Mononuclear cell (primary cell): ENCODE results near the gene NCOA6. TPM values are rescaled to one million over a fixed set of nuclear protein-coding genes. Genes with fewer than 3 reads are reported as not detected.
A peak's percentile ranks its signal among the peaks of the same experiment; 100 is the strongest.

Source experiments
- H3K27me3 ChIP-seq: 2 replicates; pipeline ENCODE4 v1.6.0; 2011; ENCODE audit warnings: low read length, control low read depth; ENCODE audit not compliant: insufficient read depth
- H3K4me1 ChIP-seq: 2 replicates; pipeline ENCODE4 v1.5.1; 2011; ENCODE audit warnings: mild to moderate bottlenecking, low read length, control low read depth; ENCODE audit not compliant: insufficient read depth
- H3K4me3 ChIP-seq: 2 replicates; pipeline ENCODE4 v1.5.1; 2011; ENCODE audit warnings: mild to moderate bottlenecking, low read length, moderate library complexity
- H3K9me3 ChIP-seq: 2 replicates; pipeline ENCODE4 v1.5.1; 2011; ENCODE audit warnings: low read depth, mild to moderate bottlenecking, control low read depth, low read length
- total RNA-seq: library from RNA; depleted of rRNA; stranded (reverse); fragments of >200 nt; gene quantifications from one replicate; pipeline ENCODE4 v1.2.3, GENCODE V29; 2012

Gene NCOA6
- 12.2 TPM for total RNA-seq

DNA sequence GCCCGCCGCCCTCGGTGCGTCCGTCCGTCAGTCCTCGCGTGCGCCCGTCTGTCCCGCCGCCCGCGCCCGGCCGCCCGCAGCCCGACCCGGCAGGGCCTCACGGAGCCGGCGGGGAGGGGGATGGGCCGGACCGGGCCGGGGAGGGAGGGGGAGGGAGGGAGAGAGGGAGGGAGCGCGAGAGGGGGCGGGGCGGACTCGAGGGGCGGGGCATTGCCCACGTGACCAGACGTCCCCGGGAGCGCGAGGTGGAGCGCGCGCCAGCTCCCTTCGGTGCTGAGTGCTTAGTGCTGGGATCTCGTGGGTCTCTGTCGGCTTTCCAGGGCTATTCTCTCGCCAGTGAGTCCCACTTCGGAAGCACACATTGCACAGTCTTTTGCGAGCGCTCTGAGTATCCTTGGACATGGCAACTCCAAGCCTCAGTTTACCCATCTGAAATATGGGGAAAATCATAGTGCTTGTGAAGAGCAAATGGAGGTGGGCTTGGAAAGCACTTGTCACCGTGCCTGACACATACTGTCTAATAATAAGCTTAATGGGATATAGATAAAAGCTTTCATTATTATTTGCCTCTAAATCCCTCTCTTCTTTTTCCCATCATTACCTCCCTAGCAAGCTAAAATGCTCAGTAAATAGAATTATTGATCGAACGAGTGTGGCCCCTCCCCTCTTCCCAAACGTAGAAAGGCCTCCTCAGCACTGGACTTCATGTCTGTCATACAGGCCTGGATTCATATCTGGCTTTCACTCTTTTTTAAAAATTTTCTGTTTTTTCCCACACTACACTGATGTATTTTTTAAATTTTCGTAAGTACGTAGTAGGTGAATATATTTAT, at the start of gene NCOA6:
Gene NCOA6, minus strand, starts transcription at position 122 of the 833 bp plus-strand sequence. CDS start 43,296 bp downstream, outside the sequence.
- H3K9me3 ChIP-seq = no peaks in the 10 kb centered on the region
- peaks cover 28% of the 10 kb centered on the region for H3K4me1 ChIP-seq
- peak within 1 kb of the TSS; percentile 74 for H3K4me3 ChIP-seq
- H3K27me3 ChIP-seq = no peaks in the 10 kb centered on the region

DNA sequence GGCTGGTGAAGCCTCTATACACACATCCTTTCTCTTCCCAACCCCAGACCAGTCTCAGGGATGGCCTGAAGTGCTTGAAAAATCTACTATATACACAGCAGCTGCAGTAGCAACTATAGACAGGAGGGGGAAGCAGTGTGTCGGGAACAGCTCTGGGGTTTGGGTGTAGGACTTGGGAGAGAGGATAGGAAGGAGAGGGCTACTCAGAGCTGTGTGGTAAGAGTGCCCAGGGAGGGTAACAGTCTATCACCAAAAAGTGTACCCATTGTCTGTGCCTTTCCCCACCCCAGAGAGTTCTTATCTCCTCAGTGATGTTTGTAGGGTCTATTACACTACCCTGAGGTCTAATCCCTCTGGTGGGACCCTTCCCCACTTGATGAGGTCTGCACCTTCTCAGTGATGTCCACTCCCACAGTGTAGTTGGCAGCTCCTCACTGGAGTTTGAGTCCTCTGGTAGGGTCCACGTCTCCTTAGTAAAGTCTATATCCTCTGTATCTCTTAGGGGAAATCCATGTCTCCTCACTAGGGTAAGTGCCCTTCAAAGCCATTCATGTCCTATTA, 48.7 kb upstream of the NCOA6 start:
- H3K4me1 ChIP-seq = peaks cover 60% of the 10 kb centered on the region
- H3K27me3 ChIP-seq = no peaks in the 10 kb centered on the region
- no peaks in the 10 kb centered on the region for H3K9me3 ChIP-seq
- no peak overlapping the region for H3K4me3 ChIP-seq

- Histone ChIP-seq H3K4me1 (peaks cover 60% of the 10 kb centered on the region), H3K9me3 (no peaks in the 10 kb centered on the region), H3K27me3 (no peaks in the 10 kb centered on the region), H3K4me3 (no peak overlapping the region)
Measured at GRCh38 chr20:34873583-34874093, 48.2 kb upstream of the NCOA6 start.

DNA sequence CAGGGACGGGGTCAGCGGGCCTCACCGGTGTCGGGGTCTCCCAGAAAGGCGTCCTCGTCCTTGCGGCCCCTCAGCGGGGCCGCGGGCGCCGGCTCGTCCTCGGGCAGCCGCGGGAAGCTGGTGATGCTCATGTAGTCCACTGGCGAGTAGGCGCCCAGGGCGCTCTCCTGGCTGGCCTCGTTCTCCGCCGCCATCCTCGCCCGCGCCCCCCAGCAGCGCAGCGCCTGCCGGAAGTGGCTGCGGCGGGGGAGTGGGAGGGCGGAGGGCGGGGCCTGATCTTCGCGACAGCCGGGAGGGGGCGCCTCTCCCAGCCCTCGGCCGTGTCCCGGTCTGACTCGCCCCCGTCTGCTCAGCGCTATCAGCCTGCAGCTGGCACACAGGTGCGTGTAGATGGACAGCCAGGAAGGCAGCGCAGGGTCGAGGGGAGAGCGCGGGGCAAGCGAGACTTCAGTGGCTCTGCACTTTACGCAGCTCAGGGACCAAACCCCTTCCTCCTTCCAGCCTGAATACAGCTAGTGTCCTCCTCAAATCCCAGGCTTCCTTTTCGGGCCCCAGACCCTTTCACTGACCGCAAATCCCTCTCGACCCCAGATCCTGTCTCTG, 47.3 kb upstream of the NCOA6 start, which contains the start of gene GGT7:
Gene GGT7, minus strand, starts transcription at position 235 of the 603 bp plus-strand sequence. Its CDS starts 41 bp downstream, at position 194.
- peak within 1 kb of the TSS; percentile 36 for H3K4me3 ChIP-seq
- peaks cover 56% of the 10 kb centered on the region for H3K4me1 ChIP-seq
- no peaks in the 10 kb centered on the region for H3K27me3 ChIP-seq
- H3K9me3 ChIP-seq = no peaks in the 10 kb centered on the region

DNA sequence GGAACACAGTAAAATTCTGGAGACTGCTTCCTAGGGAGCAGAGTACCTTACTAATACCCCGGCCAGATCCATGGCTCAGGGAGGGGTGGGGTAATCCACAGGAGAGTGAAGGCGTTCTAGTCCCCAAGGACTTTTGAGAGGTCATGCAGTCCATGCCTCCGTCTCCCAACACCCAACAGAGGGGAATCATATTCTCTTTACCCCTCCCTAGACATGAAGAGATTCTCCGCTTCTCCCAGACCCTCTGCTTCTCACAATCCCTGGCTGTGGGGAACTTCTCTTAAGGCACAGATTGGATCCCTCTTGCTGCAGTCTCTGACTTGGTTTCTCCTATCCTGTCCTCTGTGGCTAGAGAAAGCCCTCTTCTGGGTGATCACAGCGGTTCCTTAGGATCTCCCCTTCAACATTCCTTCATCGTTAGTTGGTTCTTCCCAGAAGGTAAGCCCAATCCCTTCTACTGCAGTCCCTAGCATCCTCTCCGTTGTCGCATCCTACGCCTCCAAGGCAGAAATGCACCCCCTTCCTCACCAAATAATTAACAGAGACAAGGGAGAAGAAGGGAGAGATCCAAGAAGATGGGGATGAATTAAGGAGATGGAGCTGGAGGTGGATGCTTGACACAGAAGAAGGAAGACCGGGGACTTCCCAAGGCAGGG, 46.6 kb upstream of the NCOA6 start:
- Histone ChIP-seq H3K27me3 (no peaks in the 10 kb centered on the region), H3K4me3 (peak overlapping the region; percentile 36), H3K9me3 (no peaks in the 10 kb centered on the region), H3K4me1 (peaks cover 52% of the 10 kb centered on the region)

DNA sequence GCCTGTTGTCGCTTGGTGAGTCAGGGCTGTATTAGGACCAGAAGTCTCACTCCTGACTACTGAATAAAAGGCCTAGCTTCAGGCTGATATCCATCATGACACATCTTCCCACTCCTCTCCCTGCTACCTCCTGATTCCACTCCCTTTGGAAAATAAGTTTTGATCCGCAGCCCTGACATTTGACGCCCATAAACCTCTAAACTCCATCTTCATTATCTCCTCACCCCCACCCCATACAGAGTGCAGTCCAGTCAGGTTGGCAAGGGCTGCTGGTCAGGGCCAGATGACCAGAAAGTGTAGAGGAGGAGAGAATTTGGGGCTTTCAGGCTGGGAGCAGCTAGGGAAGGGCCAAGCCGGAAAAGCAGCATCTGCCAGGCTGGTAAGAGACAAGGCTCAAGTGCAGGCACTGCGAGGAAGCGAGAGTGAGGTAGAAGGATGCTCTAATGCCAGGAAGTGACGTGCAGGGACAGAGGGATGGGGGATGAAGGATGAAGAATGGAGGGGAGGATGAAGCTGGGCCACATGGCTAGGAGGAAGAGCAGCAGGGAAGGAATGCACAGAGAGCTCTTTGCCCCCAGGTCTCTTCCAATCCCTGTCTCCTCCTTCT, 46.0 kb upstream of the NCOA6 start:
- Histone ChIP-seq H3K4me1 (peaks cover 47% of the 10 kb centered on the region), H3K27me3 (no peaks in the 10 kb centered on the region)

GRCh38 chr20:34864216-34864615, 38.8 kb upstream of the NCOA6 start:
- Histone ChIP-seq H3K27me3 (no peaks in the 10 kb centered on the region), H3K4me3 (no peak overlapping the region)

More for the DNA sequence above, 46.0 kb upstream of the NCOA6 start:
- Histone ChIP-seq H3K4me3 (no peak overlapping the region), H3K9me3 (no peaks in the 10 kb centered on the region)

GRCh38 chr20:34863421-34863965, 38.0 kb upstream of the NCOA6 start:
- Histone ChIP-seq H3K4me3 (no peak overlapping the region), H3K4me1 (no peaks in the 10 kb centered on the region), H3K27me3 (no peaks in the 10 kb centered on the region), H3K9me3 (no peaks in the 10 kb centered on the region)

More at GRCh38 chr20:34864216-34864615, 38.8 kb upstream of the NCOA6 start:
- Histone ChIP-seq H3K4me1 (no peaks in the 10 kb centered on the region), H3K9me3 (no peaks in the 10 kb centered on the region)

DNA sequence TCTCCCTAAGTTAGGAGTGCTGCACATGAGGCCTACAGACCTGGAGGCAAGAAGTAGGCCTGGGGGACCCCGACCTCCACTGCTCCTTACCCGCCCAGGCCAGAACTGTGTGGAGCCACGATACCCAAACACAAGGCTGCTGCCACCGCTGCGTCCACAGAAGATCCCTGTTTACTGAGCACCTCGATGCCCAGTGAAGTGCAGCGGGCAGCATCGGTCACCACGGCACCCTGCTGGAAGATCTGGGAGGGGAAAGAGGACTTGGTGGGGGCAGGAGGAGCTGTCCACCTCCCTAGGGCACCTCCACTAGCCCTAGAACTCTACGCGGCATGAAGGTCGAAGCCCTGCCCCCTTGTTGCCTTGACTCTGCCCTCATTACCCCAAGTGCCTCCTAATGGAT, 37.3 kb upstream of the NCOA6 start:
- Histone ChIP-seq H3K27me3 (no peaks in the 10 kb centered on the region), H3K4me1 (no peaks in the 10 kb centered on the region), H3K4me3 (no peak overlapping the region), H3K9me3 (no peaks in the 10 kb centered on the region)

GRCh38 chr20:34861386-34862084, 36.1 kb upstream of the NCOA6 start:
- H3K4me3 ChIP-seq = no peak overlapping the region
- H3K27me3 ChIP-seq = no peaks in the 10 kb centered on the region
- H3K4me1 ChIP-seq = no peaks in the 10 kb centered on the region
- H3K9me3 ChIP-seq = no peaks in the 10 kb centered on the region

DNA sequence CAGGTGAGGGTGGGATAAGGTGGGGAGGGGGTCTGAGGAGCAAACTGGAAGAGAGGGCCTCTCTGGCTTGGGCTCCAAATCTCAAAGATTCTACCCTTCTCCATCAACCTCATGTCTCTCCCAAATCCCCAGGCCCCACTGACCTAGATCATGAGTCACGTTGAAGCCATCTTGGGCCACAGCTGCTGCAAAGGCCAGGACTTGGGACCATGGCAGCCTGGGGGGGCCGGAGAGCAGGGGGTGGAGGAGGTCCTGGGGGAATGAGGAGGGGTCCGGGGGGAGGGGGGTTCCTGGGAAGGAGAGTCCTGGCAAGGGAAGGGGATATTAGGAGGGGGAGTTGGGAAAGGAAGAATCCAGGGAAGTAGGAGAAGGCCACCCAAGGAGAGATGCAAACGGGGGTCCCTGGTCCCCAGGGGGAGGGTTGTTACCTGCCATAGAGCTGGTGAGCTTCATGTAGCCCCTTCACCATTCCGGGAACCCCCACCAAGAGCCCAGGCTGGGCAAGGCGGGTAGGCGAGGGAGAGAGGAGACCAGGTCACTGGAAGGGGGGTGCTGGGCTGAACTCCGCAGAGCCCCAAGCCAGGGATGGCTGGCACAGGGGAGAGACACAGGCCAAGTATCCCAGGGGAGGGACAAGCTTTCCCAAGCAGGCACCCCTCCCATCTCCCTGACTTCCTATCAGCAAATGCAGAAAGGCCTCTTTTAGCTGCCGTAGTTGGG, 34.5 kb upstream of the NCOA6 start:
- Histone ChIP-seq H3K4me1 (no peaks in the 10 kb centered on the region), H3K27me3 (no peaks in the 10 kb centered on the region), H3K9me3 (no peaks in the 10 kb centered on the region), H3K4me3 (no peak overlapping the region)

GRCh38 chr20:34859367-34859766, 33.9 kb upstream of the NCOA6 start:
- Histone ChIP-seq H3K4me3 (no peak overlapping the region), H3K9me3 (no peaks in the 10 kb centered on the region), H3K4me1 (no peaks in the 10 kb centered on the region), H3K27me3 (no peaks in the 10 kb centered on the region)

DNA sequence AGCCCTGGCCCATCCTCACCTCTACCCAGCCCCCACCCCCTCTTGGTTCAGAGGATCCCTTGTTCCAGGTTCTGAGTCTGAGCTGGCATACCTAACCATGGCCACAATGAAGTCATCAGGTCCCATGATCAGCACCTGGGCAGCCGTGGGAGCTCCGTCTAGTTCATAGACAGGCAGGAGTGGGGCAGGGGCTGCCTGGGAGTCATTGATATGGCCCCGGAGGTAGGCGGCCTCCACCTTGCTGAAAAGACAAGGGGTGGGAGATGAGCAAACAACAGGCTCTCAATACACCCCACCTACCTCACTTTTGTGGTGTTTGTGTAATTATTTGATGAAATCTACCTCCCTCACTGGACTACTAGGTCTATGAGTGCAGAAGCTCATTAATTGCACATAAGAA, 26.8 kb upstream of the NCOA6 start:
- H3K4me1 ChIP-seq = no peaks in the 10 kb centered on the region
- H3K9me3 ChIP-seq = no peaks in the 10 kb centered on the region
- H3K27me3 ChIP-seq = no peaks in the 10 kb centered on the region
- H3K4me3 ChIP-seq = no peak overlapping the region
